HEK293 (cell line): ENCODE data around the gene CRACDL.

Experiments
- CTCF ChIA-PET: fragments of 350-600 bp; formaldehyde crosslinking; extraction: SDS; loops from one replicate; lab custom pipeline; 2021; ENCODE audit warnings: antibody characterized with exemption; lab: Yijun Ruan, JAX
- POLR2A ChIA-PET: fragments of 300-600 bp; formaldehyde crosslinking; extraction: SDS; loops from one replicate; lab custom pipeline; 2020; ENCODE audit warnings: antibody characterized with exemption, inconsistent platforms; lab: Yijun Ruan, JAX
- H3K27ac ChIP-seq: fragments of 200-500 bp; sonication (Bioruptor generic); 2 replicates; pipeline ENCODE4 v1.5.1; 2014; ENCODE audit warnings: low read depth, low read length, control low read depth, inconsistent platforms; ENCODE audit errors: extremely low read depth
- H3K36me3 ChIP-seq, 2 experiments: fragments of 200-500 bp in 1 of 2; sonication (Bioruptor generic) in 1 of 2; 1 replicate in 1 of 2; 2 replicates in 1 of 2; pipeline ENCODE4 v1.5.1; 2014 to 2017; ENCODE audit warnings: inconsistent platforms in 2 of 2, low read length in 2 of 2; ENCODE audit not compliant: control insufficient read depth in 2 of 2, insufficient read depth in 1 of 2
- H3K4me1 ChIP-seq: fragments of 200-500 bp; sonication (Bioruptor generic); 2 replicates; pipeline ENCODE4 v1.5.1; 2014; ENCODE audit warnings: mild to moderate bottlenecking, low read length, inconsistent platforms; ENCODE audit not compliant: control insufficient read depth, insufficient read depth
- H3K4me3 ChIP-seq: 2 replicates; pipeline ENCODE4 v1.5.1; 2011; ENCODE audit warnings: low read depth, mild to moderate bottlenecking, control low read depth, low read length, moderate library complexity
- H3K9me3 ChIP-seq: fragments of 200-500 bp; sonication (Bioruptor generic); 2 replicates; pipeline ENCODE4 v1.5.1; 2014; ENCODE audit warnings: low read depth, low read length, inconsistent platforms; ENCODE audit not compliant: control insufficient read depth, insufficient read depth
- EGR2 ChIP-seq: fragments of 450-650 bp; formaldehyde crosslinking; IDR thresholded peaks from 2 replicates; pipeline ENCODE4 v1.5.1; 2016; ENCODE audit warnings: low read depth, missing biosample characterization, missing genetic modification characterization
- GLIS1 ChIP-seq: fragments of 450-650 bp; formaldehyde crosslinking; IDR thresholded peaks from 2 replicates; pipeline ENCODE4 v1.5.1; 2016; ENCODE audit warnings: missing biosample characterization, missing genetic modification characterization
- MZF1 ChIP-seq: fragments of 450-650 bp; formaldehyde crosslinking; IDR thresholded peaks from 2 replicates; pipeline ENCODE4 v1.5.1; 2017; ENCODE audit warnings: missing biosample characterization, missing genetic modification characterization, borderline replicate concordance
- ZBTB20 ChIP-seq: fragments of 450-650 bp; formaldehyde crosslinking; IDR thresholded peaks from 2 replicates; pipeline ENCODE4 v1.5.1; 2016; ENCODE audit warnings: missing biosample characterization, missing genetic modification characterization
- ZBTB7A ChIP-seq: fragments of 450-650 bp; formaldehyde crosslinking; IDR thresholded peaks from 2 replicates; pipeline ENCODE4 v1.5.1; 2016; ENCODE audit warnings: low read depth, missing biosample characterization, missing genetic modification characterization
- ZFHX2 ChIP-seq: fragments of 450-650 bp; formaldehyde crosslinking; conservative IDR thresholded peaks from 2 replicates; pipeline ENCODE4 v1.5.1; 2016; ENCODE audit warnings: missing biosample characterization, missing genetic modification characterization
- ZNF121 ChIP-seq: fragments of 450-650 bp; formaldehyde crosslinking; IDR thresholded peaks from 2 replicates; pipeline ENCODE4 v1.5.1; 2016; ENCODE audit warnings: missing biosample characterization, missing genetic modification characterization
- ZNF174 ChIP-seq: fragments of 450-650 bp; formaldehyde crosslinking; IDR thresholded peaks from 2 replicates; pipeline ENCODE4 v1.5.0; 2017; ENCODE audit warnings: missing biosample characterization, mild to moderate bottlenecking, missing genetic modification characterization
- ZNF18 ChIP-seq: fragments of 450-650 bp; formaldehyde crosslinking; IDR thresholded peaks from 2 replicates; pipeline ENCODE4 v1.5.1; 2016; ENCODE audit warnings: missing biosample characterization, missing genetic modification characterization
- ZNF2 ChIP-seq: fragments of 450-650 bp; formaldehyde crosslinking; IDR thresholded peaks from 2 replicates; pipeline ENCODE4 v1.5.1; 2016; ENCODE audit warnings: missing biosample characterization, missing genetic modification characterization
- ZNF214 ChIP-seq: fragments of 450-650 bp; formaldehyde crosslinking; IDR thresholded peaks from 2 replicates; pipeline ENCODE4 v1.5.1; 2017; ENCODE audit warnings: missing biosample characterization, mild to moderate bottlenecking, missing genetic modification characterization, borderline replicate concordance
- ZNF23 ChIP-seq: fragments of 450-650 bp; formaldehyde crosslinking; IDR thresholded peaks from 2 replicates; pipeline ENCODE4 v1.5.1; 2016; ENCODE audit warnings: missing biosample characterization, missing genetic modification characterization, borderline replicate concordance
- ZNF239 ChIP-seq: fragments of 450-650 bp; formaldehyde crosslinking; IDR thresholded peaks from 2 replicates; pipeline ENCODE4 v1.5.1; 2016; ENCODE audit warnings: missing biosample characterization, missing genetic modification characterization
- ZNF280D ChIP-seq: fragments of 450-650 bp; formaldehyde crosslinking; IDR thresholded peaks from 2 replicates; pipeline ENCODE4 v1.5.1; 2016; ENCODE audit warnings: missing biosample characterization, missing genetic modification characterization
- ZNF292 ChIP-seq: fragments of 450-650 bp; formaldehyde crosslinking; IDR thresholded peaks from 2 replicates; pipeline ENCODE4 v1.5.1; 2016; ENCODE audit warnings: low read depth, missing biosample characterization, missing genetic modification characterization, borderline replicate concordance
- ZNF302 ChIP-seq: fragments of 450-650 bp; formaldehyde crosslinking; IDR thresholded peaks from 2 replicates; pipeline ENCODE4 v1.5.1; 2016; ENCODE audit warnings: missing biosample characterization, missing genetic modification characterization, low read depth
- ZNF324 ChIP-seq: fragments of 450-650 bp; formaldehyde crosslinking; IDR thresholded peaks from 2 replicates; pipeline ENCODE4 v1.5.1; 2016; ENCODE audit warnings: missing biosample characterization, missing genetic modification characterization
- ZNF394 ChIP-seq: fragments of 450-650 bp; formaldehyde crosslinking; IDR thresholded peaks from 2 replicates; pipeline ENCODE4 v1.5.1; 2016; ENCODE audit warnings: missing biosample characterization, missing genetic modification characterization, mild to moderate bottlenecking, moderate library complexity, borderline replicate concordance
- ZNF510 ChIP-seq: fragments of 450-650 bp; formaldehyde crosslinking; IDR thresholded peaks from 2 replicates; pipeline ENCODE4 v1.5.1; 2018; ENCODE audit warnings: mild to moderate bottlenecking, missing genetic modification characterization, missing biosample characterization; ENCODE audit not compliant: insufficient replicate concordance
- ZNF558 ChIP-seq: fragments of 450-650 bp; formaldehyde crosslinking; IDR thresholded peaks from 2 replicates; pipeline ENCODE4 v1.5.1; 2016; ENCODE audit warnings: missing biosample characterization, missing genetic modification characterization
- ZNF571 ChIP-seq: fragments of 450-650 bp; formaldehyde crosslinking; IDR thresholded peaks from 2 replicates; pipeline ENCODE4 v1.5.0; 2017; ENCODE audit warnings: missing biosample characterization, missing genetic modification characterization
- ZNF623 ChIP-seq: fragments of 450-650 bp; formaldehyde crosslinking; IDR thresholded peaks from 2 replicates; pipeline ENCODE4 v1.5.1; 2016; ENCODE audit warnings: missing biosample characterization, missing genetic modification characterization
- ZNF664 ChIP-seq: fragments of 450-650 bp; formaldehyde crosslinking; IDR thresholded peaks from 2 replicates; pipeline ENCODE4 v1.5.1; 2016; ENCODE audit warnings: missing biosample characterization, missing genetic modification characterization
- ZNF830 ChIP-seq: fragments of 450-650 bp; IDR thresholded peaks from 2 replicates; pipeline ENCODE4 v1.5.0; 2018; ENCODE audit warnings: missing biosample characterization, missing genetic modification characterization, low read depth, mild to moderate bottlenecking, moderate library complexity
- ZSCAN30 ChIP-seq: fragments of 450-650 bp; IDR thresholded peaks from 2 replicates; pipeline ENCODE4 v1.5.1; 2018; ENCODE audit warnings: missing biosample characterization, mild to moderate bottlenecking, missing genetic modification characterization, moderate library complexity
- ZXDB ChIP-seq: fragments of 450-650 bp; formaldehyde crosslinking; IDR thresholded peaks from 2 replicates; pipeline ENCODE4 v1.5.1; 2016; ENCODE audit warnings: missing biosample characterization, missing genetic modification characterization

Gene CRACDL

GRCh38 chr2:98912957-98913915 lies 22.8 kb downstream of the CRACDL start:
- POLR2A ChIA-PET: no interaction called here
- Histone ChIP-seq H3K4me3 (no peak overlapping the region), H3K9me3 (no peaks in the 10 kb centered on the region), H3K4me1 (peaks cover 9% of the 10 kb centered on the region), H3K27ac (no peak overlapping the region), H3K36me3 (no peaks in the 10 kb centered on the region)
- TF ChIP-seq ZXDB (tag by site-specific recombination) (no peak), MZF1 (tag by site-specific recombination) (no peak), ZNF510 (tag by site-specific recombination) (no peak), ZNF174 (no peak)
- CTCF ChIA-PET: no interaction called here

GRCh38 chr2:98912221-98912851 lies 23.7 kb downstream of the CRACDL start:
- no peak for TF ChIP-seq ZNF2 (tag by site-specific recombination)
- TF ChIP-seq ZSCAN30 (tag by site-specific recombination): no peak
- peak; percentile 70 for TF ChIP-seq ZFHX2 (tag by site-specific recombination)
- 0 out of 2 replicates have a peak, but pooled peaks have one; percentile 40 for TF ChIP-seq EGR2 (tag by site-specific recombination)
- no peak for TF ChIP-seq ZBTB20 (tag by site-specific recombination)
- no peak for TF ChIP-seq ZNF302 (tag by site-specific recombination)
- TF ChIP-seq ZNF292: no peak
- no peaks in the 10 kb centered on the region for H3K9me3 ChIP-seq
- POLR2A ChIA-PET: no interaction called here
- H3K4me1 ChIP-seq: peaks cover 9% of the 10 kb centered on the region
- no peak overlapping the region for H3K4me3 ChIP-seq
- H3K27ac ChIP-seq: no peak overlapping the region
- no peaks in the 10 kb centered on the region for H3K36me3 ChIP-seq
- CTCF ChIA-PET: no interaction called here

GRCh38 chr2:98911376-98912154 lies 24.5 kb downstream of the CRACDL start:
- POLR2A ChIA-PET: no interaction called here

GRCh38 chr2:98911126-98911375 lies 25.0 kb downstream of the CRACDL start:
- no peak overlapping the region for H3K4me3 ChIP-seq
- no peaks in the 10 kb centered on the region for H3K9me3 ChIP-seq
- no peaks in the 10 kb centered on the region for H3K36me3 ChIP-seq
- POLR2A ChIA-PET: no interaction called here
- H3K4me1 ChIP-seq: peaks cover 9% of the 10 kb centered on the region
- H3K27ac ChIP-seq: no peak overlapping the region
- CTCF ChIA-PET: no interaction called here
- TF ChIP-seq ZNF214 (tag by site-specific recombination): no peak
- no peak for TF ChIP-seq ZNF571 (tag by site-specific recombination)
- no peak for TF ChIP-seq ZNF23
- no peak for TF ChIP-seq ZBTB7A
- TF ChIP-seq ZNF18 (tag by site-specific recombination): no peak
- TF ChIP-seq ZNF280D (tag by site-specific recombination): no peak
- no peak for TF ChIP-seq ZNF121
- no peak for TF ChIP-seq ZNF830 (tag by site-specific recombination)
- no peak for TF ChIP-seq GLIS1 (tag by site-specific recombination)

More at GRCh38 chr2:98911376-98912154, 24.5 kb downstream of the CRACDL start:
- CTCF ChIA-PET: no interaction called here
- Histone ChIP-seq H3K9me3 (no peaks in the 10 kb centered on the region), H3K4me1 (peaks cover 9% of the 10 kb centered on the region), H3K4me3 (no peak overlapping the region), H3K36me3 (no peaks in the 10 kb centered on the region), H3K27ac (no peak overlapping the region)
- TF ChIP-seq ZNF394 (tag by site-specific recombination) (no peak), ZNF571 (tag by site-specific recombination) (no peak), ZNF664 (tag by site-specific recombination) (no peak), ZNF239 (tag by site-specific recombination) (no peak), ZNF174 (no peak), ZNF558 (tag by site-specific recombination) (no peak), ZNF324 (tag by site-specific recombination) (no peak), ZNF623 (no peak)
